ENCODE measurements around the gene SLMAP. TPM values are rescaled to one million over a fixed set of nuclear protein-coding genes. Genes with fewer than 3 reads are reported as not detected.

Gene SLMAP
- total RNA-seq, 6 donors from 2014 or later: 53.4 to 104 (median 68.4) TPM

- Histone ChIP-seq H3K36me3 (no peaks in the 10 kb centered on the region), H3K4me3 (no peak overlapping the region), H3K27ac (peak overlapping the region in 2 of 4 donors; percentile 18 to 50), H3K4me1 (peaks cover 3 to 31% (median 18%) of the 10 kb centered on the region in 4 donors), H3K9me3 (no peaks in the 10 kb centered on the region), H3K27me3 (no peaks in the 10 kb centered on the region)
- TF ChIP-seq POLR2A (IDR thresholded peaks at IDR 0.05) (no peak), POLR2AphosphoS5 (IDR thresholded peaks at IDR 0.05) (no peak), EP300 (IDR thresholded peaks at IDR 0.05) (no peak), CTCF (IDR thresholded peaks at IDR 0.05) (no peak)
- WGBS, 2 donors: 65 to 76% methylated on average over 11 to 13 of the region's 13 CpGs
- DNase-seq (peak in 1 of 2 donors; percentile 66), ATAC-seq (ENCODE audit: low FRiP score in 2 of 2) (peak; percentile 39 to 82)
These were observed 202.7 kb downstream of the SLMAP start for GRCh38 chr3:57958642-57959422.

GRCh38 chr3:57959423-57960173, 203.5 kb downstream of the SLMAP start:
- Histone ChIP-seq H3K27me3 (no peaks in the 10 kb centered on the region), H3K27ac (peak overlapping the region in 2 of 4 donors; percentile 12 to 50), H3K36me3 (no peaks in the 10 kb centered on the region), H3K4me1 (peaks cover 3 to 31% (median 18%) of the 10 kb centered on the region in 4 donors), H3K4me3 (no peak overlapping the region), H3K9me3 (no peaks in the 10 kb centered on the region)
- 55 to 60% methylated on average over 19 of the region's 19 CpGs for WGBS, 2 donors
- peak in 1 of 2 donors; percentile 82 for ATAC-seq (ENCODE audit: low FRiP score in 2 of 2)
- TF ChIP-seq POLR2AphosphoS5 (IDR thresholded peaks at IDR 0.05) (no peak), CTCF (IDR thresholded peaks at IDR 0.05) (no peak), EP300 (IDR thresholded peaks at IDR 0.05) (no peak), POLR2A (IDR thresholded peaks at IDR 0.05) (no peak)
- peak in 1 of 2 donors; percentile 62 for DNase-seq

GRCh38 chr3:57960174-57960505, 204.0 kb downstream of the SLMAP start:
- DNase-seq: no peak
- no peak for ATAC-seq (ENCODE audit: low FRiP score in 2 of 2)
- H3K4me1 ChIP-seq: peaks cover 3 to 31% (median 18%) of the 10 kb centered on the region in 4 donors
- no peak for TF ChIP-seq POLR2A (IDR thresholded peaks at IDR 0.05)
- TF ChIP-seq EP300 (IDR thresholded peaks at IDR 0.05): no peak
- no peak for TF ChIP-seq CTCF (IDR thresholded peaks at IDR 0.05)
- no peak for TF ChIP-seq POLR2AphosphoS5 (IDR thresholded peaks at IDR 0.05)
- peak overlapping the region in 2 of 4 donors; percentile 12 to 50 for H3K27ac ChIP-seq
- H3K36me3 ChIP-seq: no peaks in the 10 kb centered on the region
- H3K9me3 ChIP-seq: no peaks in the 10 kb centered on the region
- WGBS, 2 donors: 74 to 78% methylated on average over 2 to 4 of the region's 4 CpGs
- H3K27me3 ChIP-seq: no peaks in the 10 kb centered on the region
- no peak overlapping the region for H3K4me3 ChIP-seq

DNA sequence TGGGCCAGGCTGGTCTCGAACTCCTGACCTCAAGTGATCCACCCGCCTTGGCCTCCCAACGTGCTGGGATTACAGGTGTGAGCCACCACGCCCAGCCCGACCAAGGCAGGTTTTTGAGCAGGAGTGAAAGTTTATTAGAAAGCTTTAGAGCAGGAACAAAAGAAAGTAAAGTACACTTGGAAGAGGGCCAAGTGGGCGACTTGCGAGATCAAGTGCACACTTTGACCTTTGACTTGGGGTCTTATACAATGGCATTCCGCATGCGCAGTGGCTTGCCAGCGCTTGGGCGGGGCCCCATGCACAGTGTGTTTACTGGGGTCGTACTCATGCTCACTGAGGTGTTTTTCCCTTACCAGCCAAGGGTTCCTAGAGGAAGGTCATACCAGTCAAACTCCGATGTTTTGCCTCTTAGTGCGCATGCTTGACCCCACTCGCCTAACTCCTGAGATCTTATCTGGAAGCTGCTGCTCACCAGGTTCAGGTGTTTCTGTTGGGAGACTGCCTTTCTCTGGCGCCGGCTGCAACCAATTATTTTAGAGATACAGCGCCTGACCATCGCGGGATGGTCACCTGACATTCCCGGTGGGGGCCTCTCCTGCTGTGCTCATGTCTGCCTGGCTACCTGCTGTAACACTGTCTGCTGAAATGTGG, 205.2 kb downstream of the SLMAP start:
- Histone ChIP-seq H3K27me3 (no peaks in the 10 kb centered on the region), H3K27ac (no peak overlapping the region), H3K36me3 (no peaks in the 10 kb centered on the region), H3K9me3 (no peaks in the 10 kb centered on the region), H3K4me1 (peaks cover 3 to 28% (median 16%) of the 10 kb centered on the region in 4 donors), H3K4me3 (no peak overlapping the region)
- ATAC-seq (ENCODE audit: low FRiP score in 2 of 2): no peak
- peak in 1 of 2 donors; percentile 64 for DNase-seq
- no peak for TF ChIP-seq EP300 (IDR thresholded peaks at IDR 0.05)
- no peak for TF ChIP-seq CTCF (IDR thresholded peaks at IDR 0.05)
- TF ChIP-seq POLR2A (IDR thresholded peaks at IDR 0.05): no peak
- no peak for TF ChIP-seq POLR2AphosphoS5 (IDR thresholded peaks at IDR 0.05)
- WGBS, 2 donors: 74 to 80% methylated on average over 21 of the region's 21 CpGs

Data from upper lobe of left lung (tissue), 6 donors.